Dermis blood vessel endothelial cell (primary cell): ENCODE measurements around the gene TXLNG. TPM values are rescaled to one million over a fixed set of nuclear protein-coding genes. Genes with fewer than 3 reads are reported as not detected.
"Not testable (repeated sequence)": the region's sequence is repeated elsewhere in the genome, so short reads cannot be mapped to it uniquely, and the experiment has no call there.

Source experiments
- DNase-seq: peaks from one replicate; pipeline ENCODE4 v3.0.0; 2010
- total RNA-seq: library from RNA; depleted of rRNA; stranded (reverse); fragments of >200 nt; gene quantifications from 2 replicates; pipeline ENCODE4 v1.2.3, GENCODE V29; 2014

The TXLNG gene
- total RNA-seq, 1 donor from 2014 or later = 7.3 TPM

GRCh38 chrX:16839219-16839851 is 53.1 kb downstream of the TXLNG start:
- DNase-seq = no peak

- no peak for DNase-seq
Observed at GRCh38 chrX:16839852-16840460, 53.7 kb downstream of the TXLNG start.

- DNase-seq = no peak
Observed at GRCh38 chrX:16842684-16843083, 56.4 kb downstream of the TXLNG start.

- no peak for DNase-seq
Observed at GRCh38 chrX:16843208-16843909, 57.1 kb downstream of the TXLNG start.

GRCh38 chrX:16845686-16846085 is 59.4 kb downstream of the TXLNG start:
- DNase-seq = no peak

GRCh38 chrX:16848541-16848940 is 62.3 kb downstream of the TXLNG start:
- no peak for DNase-seq

GRCh38 chrX:16851421-16851820 is 65.2 kb downstream of the TXLNG start:
- no peak for DNase-seq

GRCh38 chrX:16851827-16852226 is 65.6 kb downstream of the TXLNG start:
- no peak for DNase-seq

GRCh38 chrX:16852617-16853179 is 66.4 kb downstream of the TXLNG start:
- no peak for DNase-seq

- DNase-seq = no peak
Observed at GRCh38 chrX:16853537-16853936, 67.3 kb downstream of the TXLNG start.

GRCh38 chrX:16855363-16856075 is 69.3 kb downstream of the TXLNG start:
- DNase-seq = no peak

GRCh38 chrX:16856076-16856404 is 69.8 kb downstream of the TXLNG start:
- not testable (repeated sequence) for DNase-seq

GRCh38 chrX:16856744-16857143 is 70.5 kb downstream of the TXLNG start:
- DNase-seq = no peak

- DNase-seq = no peak
Observed at GRCh38 chrX:16862829-16863228, 76.6 kb downstream of the TXLNG start.

GRCh38 chrX:16867947-16868346 is 81.7 kb downstream of the TXLNG start:
- no peak for DNase-seq

- no peak for DNase-seq
Observed at GRCh38 chrX:16868920-16869319, 82.7 kb downstream of the TXLNG start.

GRCh38 chrX:16869393-16870094 is 83.3 kb downstream of the TXLNG start:
- peak; percentile 46 for DNase-seq

GRCh38 chrX:16870095-16870861 is 84.0 kb downstream of the TXLNG start, which contains the start of gene RBBP7:
Gene RBBP7, minus strand, starts transcription at chrX:16870362. Its CDS starts 309 bp downstream, at chrX:16870053.
- DNase-seq = peak; percentile 91

- DNase-seq = peak; percentile 4
Observed at GRCh38 chrX:16870862-16871815, 84.9 kb downstream of the TXLNG start.

- DNase-seq = no peak
Observed at GRCh38 chrX:16873106-16873505, 86.8 kb downstream of the TXLNG start.
